Skeletal muscle tissue (tissue), 4 donors: Measurements from ENCODE around the gene ADGRD1. TPM values are rescaled to one million over a fixed set of nuclear protein-coding genes. Genes with fewer than 3 reads are reported as not detected.

Experiments
- H3K27ac ChIP-seq: one replicate; pipeline ENCODE4 v1.7.0; 2013; ENCODE audit warnings: mild to moderate bottlenecking, low read depth, low read length, inconsistent platforms
- H3K27me3 ChIP-seq, 3 donors: one replicate each; pipeline ENCODE4 v1.7.0; 2013; ENCODE audit warnings: low read length in 3 of 3; ENCODE audit not compliant: control insufficient read depth in 3 of 3, insufficient read depth in 3 of 3
- H3K36me3 ChIP-seq, 3 donors: one replicate each; pipeline ENCODE4 v1.7.0; 2013; ENCODE audit warnings: low read length in 3 of 3; ENCODE audit not compliant: control insufficient read depth in 3 of 3, insufficient read depth in 3 of 3
- H3K4me1 ChIP-seq, 3 donors: one replicate each; pipeline ENCODE4 v1.7.0; 2013; ENCODE audit warnings: low read length in 3 of 3, mild to moderate bottlenecking in 3 of 3; ENCODE audit not compliant: control insufficient read depth in 3 of 3, insufficient read depth in 3 of 3
- H3K4me3 ChIP-seq, 3 donors: one replicate each; pipeline ENCODE4 v1.7.0; 2013; ENCODE audit warnings: low read length in 3 of 3
- H3K9ac ChIP-seq, 3 donors: one replicate each; pipeline ENCODE4 v1.7.0; 2013; ENCODE audit warnings: low read length in 3 of 3, mild to moderate bottlenecking in 3 of 3, moderate library complexity in 2 of 3, low read depth in 1 of 3
- H3K9me3 ChIP-seq, 3 donors: one replicate each; pipeline ENCODE4 v1.7.0; 2013; ENCODE audit warnings: low read length in 3 of 3; ENCODE audit not compliant: control insufficient read depth in 3 of 3
- total RNA-seq: library from RNA; depleted of rRNA; stranded (reverse); fragments of >200 nt; gene quantifications from one replicate; pipeline ENCODE4 v1.2.3, GENCODE V29; 2014
- donor health status: Osteomylitis.

The ADGRD1 gene
- total RNA-seq, 1 donor from 2014 or later: 7.8 TPM

- no peak overlapping the region for H3K9ac ChIP-seq
- no peaks in the 10 kb centered on the region for H3K36me3 ChIP-seq
These were observed 33.5 kb upstream of the ADGRD1 start for GRCh38 chr12:130920119-130920703.

GRCh38 chr12:130920723-130921381 lies 32.9 kb upstream of the ADGRD1 start:
- Histone ChIP-seq H3K4me1 (peaks cover 0 to 6% (median 0%) of the 10 kb centered on the region in 3 donors), H3K27me3 (peaks cover 8 to 32% (median 28%) of the 10 kb centered on the region in 3 donors), H3K9me3 (no peaks in the 10 kb centered on the region), H3K4me3 (no peak overlapping the region), H3K27ac (peak overlapping the region; percentile 33), H3K9ac (no peak overlapping the region), H3K36me3 (no peaks in the 10 kb centered on the region)

More at GRCh38 chr12:130920119-130920703, 33.5 kb upstream of the ADGRD1 start:
- H3K27ac ChIP-seq: no peak overlapping the region
- H3K4me1 ChIP-seq: peaks cover 0 to 6% (median 0%) of the 10 kb centered on the region in 3 donors
- H3K27me3 ChIP-seq: peaks cover 8 to 35% (median 33%) of the 10 kb centered on the region in 3 donors
- H3K4me3 ChIP-seq: no peak overlapping the region
- H3K9me3 ChIP-seq: no peaks in the 10 kb centered on the region

GRCh38 chr12:130922511-130922953 lies 31.2 kb upstream of the ADGRD1 start:
- Histone ChIP-seq H3K4me3 (no peak overlapping the region), H3K9ac (no peak overlapping the region), H3K27ac (no peak overlapping the region), H3K9me3 (no peaks in the 10 kb centered on the region), H3K4me1 (no peaks in the 10 kb centered on the region), H3K27me3 (peaks cover 8 to 18% (median 12%) of the 10 kb centered on the region in 3 donors), H3K36me3 (no peaks in the 10 kb centered on the region)

- peaks cover 3 to 15% (median 10%) of the 10 kb centered on the region in 3 donors for H3K27me3 ChIP-seq
- H3K27ac ChIP-seq: no peak overlapping the region
- H3K9ac ChIP-seq: no peak overlapping the region
- H3K9me3 ChIP-seq: no peaks in the 10 kb centered on the region
- H3K4me3 ChIP-seq: no peak overlapping the region
- H3K4me1 ChIP-seq: no peaks in the 10 kb centered on the region
- H3K36me3 ChIP-seq: no peaks in the 10 kb centered on the region
These were observed 28.6 kb upstream of the ADGRD1 start for GRCh38 chr12:130924966-130925665.

GRCh38 chr12:130925666-130926015 lies 28.1 kb upstream of the ADGRD1 start:
- no peaks in the 10 kb centered on the region for H3K36me3 ChIP-seq
- H3K9ac ChIP-seq: no peak overlapping the region
- H3K27ac ChIP-seq: no peak overlapping the region
- no peak overlapping the region for H3K4me3 ChIP-seq
- peaks cover 0 to 19% (median 6%) of the 10 kb centered on the region in 3 donors for H3K27me3 ChIP-seq
- H3K9me3 ChIP-seq: no peaks in the 10 kb centered on the region
- H3K4me1 ChIP-seq: no peaks in the 10 kb centered on the region

- Histone ChIP-seq H3K27me3 (peaks cover 9 to 21% (median 19%) of the 10 kb centered on the region in 3 donors), H3K4me1 (peaks cover 0 to 3% (median 0%) of the 10 kb centered on the region in 3 donors), H3K27ac (no peak overlapping the region), H3K9ac (no peak overlapping the region), H3K9me3 (no peaks in the 10 kb centered on the region), H3K4me3 (no peak overlapping the region), H3K36me3 (no peaks in the 10 kb centered on the region)
These were observed 24.3 kb upstream of the ADGRD1 start for GRCh38 chr12:130929363-130929762.

- Histone ChIP-seq H3K27me3 (peaks cover 9 to 17% (median 16%) of the 10 kb centered on the region in 3 donors), H3K27ac (no peak overlapping the region), H3K9ac (no peak overlapping the region), H3K4me1 (peaks cover 0 to 3% (median 0%) of the 10 kb centered on the region in 3 donors), H3K36me3 (no peaks in the 10 kb centered on the region), H3K9me3 (no peaks in the 10 kb centered on the region), H3K4me3 (no peak overlapping the region)
These were observed 21.4 kb upstream of the ADGRD1 start for GRCh38 chr12:130932061-130932930.

GRCh38 chr12:130933269-130933995 lies 20.3 kb upstream of the ADGRD1 start:
- Histone ChIP-seq H3K36me3 (no peaks in the 10 kb centered on the region), H3K9ac (no peak overlapping the region), H3K9me3 (no peaks in the 10 kb centered on the region), H3K4me3 (no peak overlapping the region), H3K27me3 (peaks cover 9 to 16% (median 14%) of the 10 kb centered on the region in 3 donors), H3K27ac (no peak overlapping the region), H3K4me1 (peaks cover 0 to 3% (median 0%) of the 10 kb centered on the region in 3 donors)

GRCh38 chr12:130934753-130935152 lies 19.0 kb upstream of the ADGRD1 start:
- Histone ChIP-seq H3K4me3 (no peak overlapping the region), H3K36me3 (no peaks in the 10 kb centered on the region), H3K27me3 (peaks cover 9 to 16% (median 10%) of the 10 kb centered on the region in 3 donors), H3K9ac (no peak overlapping the region), H3K4me1 (peaks cover 0 to 3% (median 0%) of the 10 kb centered on the region in 3 donors), H3K9me3 (no peaks in the 10 kb centered on the region), H3K27ac (no peak overlapping the region)
